HepG2 (cell line): Measurements from ENCODE around the gene RAB40C. TPM values are rescaled to one million over a fixed set of nuclear protein-coding genes. Genes with fewer than 3 reads are reported as not detected.

ENCODE experiments used
- ATF1 ChIP-seq: IDR thresholded peaks from 2 replicates; pipeline ENCODE4 v1.6.1; 2016; ENCODE audit warnings: mild to moderate bottlenecking, control low read depth
- GATAD1 ChIP-seq: IDR thresholded peaks from 2 replicates; pipeline ENCODE4 v1.6.1; 2016; ENCODE audit warnings: missing genetic modification reagents, missing compliant biosample characterization
- HNRNPH1 ChIP-seq: fragments of 200-400 bp; formaldehyde crosslinking; optimal IDR thresholded peaks from 2 replicates; pipeline ENCODE3; 2017; ENCODE audit warnings: mild to moderate bottlenecking, low read depth, low read length
- KLF6 ChIP-seq: IDR thresholded peaks from 2 replicates; pipeline ENCODE4 v1.8.0; 2016; ENCODE audit warnings: missing biosample characterization, missing genetic modification reagents
- MXD4 ChIP-seq: IDR thresholded peaks from 2 replicates; pipeline ENCODE4 v1.6.1; 2016; ENCODE audit warnings: mild to moderate bottlenecking, missing biosample characterization, missing genetic modification reagents
- MYC ChIP-seq: sonication (generic); formaldehyde crosslinking; IDR thresholded peaks from 2 replicates; pipeline ENCODE4 v1.9.0; 2021; ENCODE audit warnings: missing genetic modification reagents, borderline replicate concordance
- NFKBIZ ChIP-seq: IDR thresholded peaks from 2 replicates; pipeline ENCODE4 v1.6.1; 2018; ENCODE audit warnings: missing genetic modification reagents, missing compliant biosample characterization
- REXO4 ChIP-seq: sonication (generic); formaldehyde crosslinking; IDR thresholded peaks from 2 replicates; pipeline ENCODE4 v1.8.0; 2022; ENCODE audit warnings: missing genetic modification reagents, mild to moderate bottlenecking, borderline replicate concordance
- RXRB ChIP-seq: IDR thresholded peaks from 2 replicates; pipeline ENCODE4 v1.6.1; 2016; ENCODE audit warnings: borderline replicate concordance, missing genetic modification reagents, missing compliant biosample characterization
- SAFB2 ChIP-seq: sonication (generic); formaldehyde crosslinking; IDR thresholded peaks from 2 replicates; pipeline ENCODE4 v1.5.1; 2020; ENCODE audit warnings: missing genetic modification reagents, low read depth, mild to moderate bottlenecking, borderline replicate concordance
- SAP130 ChIP-seq: IDR thresholded peaks from 2 replicates; pipeline ENCODE4 v1.6.1; 2016; ENCODE audit warnings: low read depth
- ZBTB7A ChIP-seq: sonication (generic); formaldehyde crosslinking; IDR thresholded peaks from 2 replicates; pipeline ENCODE4 v1.8.0; 2022; ENCODE audit warnings: mild to moderate bottlenecking, missing genetic modification reagents
- ZNF350 ChIP-seq: sonication (generic); formaldehyde crosslinking; IDR thresholded peaks from 2 replicates; pipeline ENCODE4 v1.4.0; 2020; ENCODE audit warnings: mild to moderate bottlenecking, low read depth, missing genetic modification reagents, borderline replicate concordance
- ZNF496 ChIP-seq: sonication (generic); formaldehyde crosslinking; IDR thresholded peaks from 2 replicates; pipeline ENCODE4 v1.8.1; 2023; ENCODE audit warnings: mild to moderate bottlenecking, moderate library complexity, missing genetic modification reagents; ENCODE audit not compliant: insufficient replicate concordance
- ZNF607 ChIP-seq: sonication (generic); formaldehyde crosslinking; IDR thresholded peaks from 2 replicates; pipeline ENCODE4 v1.5.1; 2020; ENCODE audit warnings: missing genetic modification reagents, mild to moderate bottlenecking, borderline replicate concordance
- ZNF720 ChIP-seq: sonication (generic); formaldehyde crosslinking; IDR thresholded peaks from 2 replicates; pipeline ENCODE4 v1.4.0; 2020; ENCODE audit warnings: missing genetic modification reagents
- ZNF724P ChIP-seq: sonication (generic); formaldehyde crosslinking; IDR thresholded peaks from 2 replicates; pipeline ENCODE4 v1.8.0; 2022; ENCODE audit warnings: missing genetic modification reagents, borderline replicate concordance
- ZNF781 ChIP-seq: sonication (generic); formaldehyde crosslinking; IDR thresholded peaks from 2 replicates; pipeline ENCODE4 v1.5.1; 2020; ENCODE audit warnings: borderline replicate concordance, mild to moderate bottlenecking, missing genetic modification reagents; ENCODE audit errors: not compliant biosample characterization
- polyA plus RNA-seq, 8 experiments: library from polyadenylated mRNA; depleted of rRNA in 3 of 8; stranded (reverse) in 7 of 8; unstranded in 1 of 8; fragments of >200 nt; fragmentation: Illumina TruSeq in 4 of 8; extraction: Trizol in 4 of 8; gene quantifications; 2 replicates each; pipeline versions ENCODE4 v1.2.1 to v1.2.3, GENCODE V29; 2011 to 2016; ENCODE audit warnings: low read depth in 4 of 8, missing spikeins in 1 of 8, mixed read lengths in 1 of 8; ENCODE audit not compliant: insufficient read depth in 1 of 8
- total RNA-seq, 5 experiments: library from RNA; depleted of rRNA; stranded (reverse); fragments of >200 nt; fragmentation: Illumina TruSeq; extraction: Trizol; gene quantifications; 2 replicates each; pipeline ENCODE4 v1.2.3, GENCODE V29; 2016; ENCODE audit warnings: low read depth in 1 of 5
- TF ChIP-seq, protein P1 (sequence below): sonication (generic); formaldehyde crosslinking; IDR thresholded peaks from 2 replicates; pipeline ENCODE4 v1.4.0; 2020; ENCODE audit warnings: mild to moderate bottlenecking, missing genetic modification reagents

RAB40C gene
- total and polyA plus RNA-seq, 2 of the 13 experiments (the other 11 are each of a cell fraction or from before 2014, with no cell fraction given) = 7.7 to 11.5 TPM

GRCh38 chr16:578870-579405, 10.9 kb upstream of the RAB40C start (continued):
- 0 out of 2 replicates have a peak, but pooled peaks have one; percentile 30 for TF ChIP-seq KLF6
- TF ChIP-seq, protein P1, sequence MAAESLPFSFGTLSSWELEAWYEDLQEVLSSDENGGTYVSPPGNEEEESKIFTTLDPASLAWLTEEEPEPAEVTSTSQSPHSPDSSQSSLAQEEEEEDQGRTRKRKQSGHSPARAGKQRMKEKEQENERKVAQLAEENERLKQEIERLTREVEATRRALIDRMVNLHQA (CRISPR knock-in tag) = no peak
- TF ChIP-seq RXRB (CRISPR knock-in tag) = peak; percentile 46; the same call in 1 of the 2 replicates
- no peak for TF ChIP-seq REXO4 (CRISPR knock-in tag)
- no peak for TF ChIP-seq ZNF720
- peak; percentile 61; the same call in 1 of the 2 replicates for TF ChIP-seq GATAD1 (CRISPR knock-in tag)
- no peak for TF ChIP-seq SAFB2 (CRISPR knock-in tag)
- TF ChIP-seq MYC (CRISPR knock-in tag) = peak; percentile 80; the same call in 1 of the 2 replicates
- TF ChIP-seq ZBTB7A = 0 out of 2 replicates have a peak, but pooled peaks have one; percentile 22
- TF ChIP-seq ATF1 (CRISPR knock-in tag) = no peak
- no peak for TF ChIP-seq ZNF350 (CRISPR knock-in tag)
- no peak for TF ChIP-seq ZNF607
- TF ChIP-seq NFKBIZ = no peak
- TF ChIP-seq ZNF496 (CRISPR knock-in tag) = no peak
- peak; percentile 71 for TF ChIP-seq SAP130 (CRISPR knock-in tag)
- TF ChIP-seq ZNF781 = no peak
- 0 out of 2 replicates have a peak, but pooled peaks have one; percentile 22 for TF ChIP-seq ZNF724P (CRISPR knock-in tag)
- no peak for TF ChIP-seq HNRNPH1
- TF ChIP-seq MXD4 = 0 out of 2 replicates have a peak, but pooled peaks have one; percentile 32
